ENCODE results near the gene DNMBP.
A peak's percentile ranks its signal among the peaks of the same experiment; 100 is the strongest.
"Not testable (repeated sequence)": the region's sequence is repeated elsewhere in the genome, so short reads cannot be mapped to it uniquely, and the experiment has no call there.

DNMBP gene

GRCh38 chr10:99995269-99995668 is 14.5 kb downstream of the DNMBP start:
- WGBS = 85% methylated on average over 3 of the region's 3 CpGs
- H3K14ac ChIP-seq (ENCODE audit: low read length in 2 of 2) = no peak overlapping the region
- H3K4me1 ChIP-seq (ENCODE audit: control insufficient read depth, insufficient read depth, low read depth, low read length) = peaks cover 12% of the 10 kb centered on the region
- peak overlapping the region in 1 of 2 experiments; percentile 59 for H3K4ac ChIP-seq (ENCODE audit: low read depth in 1 of 2, low read length in 2 of 2)
- DNase-seq = no peak
- no peak overlapping the region for H3K9ac ChIP-seq (ENCODE audit: low read length)
- H3K4me3 ChIP-seq (ENCODE audit: insufficient read depth in 1 of 2, low read depth in 1 of 2, low read length in 2 of 2) = no peak overlapping the region
- H3K27ac ChIP-seq (ENCODE audit: low read length, poor library complexity, severe bottlenecking) = no peak overlapping the region
- H2BK5ac ChIP-seq (ENCODE audit: low read depth, low read length, poor library complexity, severe bottlenecking) = no peak overlapping the region
- peaks cover 3 to 38% of the 10 kb centered on the region in 2 experiments for H3K36me3 ChIP-seq (ENCODE audit: control insufficient read depth in 1 of 2, insufficient read depth in 2 of 2, low read depth in 1 of 2, low read length in 2 of 2)
- no peak overlapping the region for H2BK15ac ChIP-seq (ENCODE audit: low read depth, poor library complexity, severe bottlenecking)
- H2BK12ac ChIP-seq (ENCODE audit: low read length in 2 of 2) = peak overlapping the region in 1 of 2 experiments; percentile 59
- no peaks in the 10 kb centered on the region for H3K9me3 ChIP-seq (ENCODE audit: control insufficient read depth, low read length)
- no peak overlapping the region for H2BK120ac ChIP-seq (ENCODE audit: low read depth, low read length)
- H3K79me1 ChIP-seq (replicated peaks; ENCODE audit: low read length, poor library complexity, severe bottlenecking) = no peaks in the 10 kb centered on the region
- no peak overlapping the region for H2AK5ac ChIP-seq (ENCODE audit: low read length, severe bottlenecking)
- H4K91ac ChIP-seq (ENCODE audit: low read length) = no peak overlapping the region
- H3K27me3 ChIP-seq (ENCODE audit: control insufficient read depth in 1 of 2, insufficient read depth in 1 of 2, low read length in 2 of 2) = no peaks in the 10 kb centered on the region
- no peak overlapping the region for H3K23ac ChIP-seq (ENCODE audit: low read length in 2 of 2)
- H4K8ac ChIP-seq (ENCODE audit: low read length) = no peak overlapping the region
- no peak overlapping the region for H2AFZ ChIP-seq (ENCODE audit: low read depth, low read length)
- peak overlapping the region in 1 of 2 experiments; percentile 7 for H3K18ac ChIP-seq (ENCODE audit: low read depth in 1 of 2, low read length in 2 of 2)
- H3K4me2 ChIP-seq (ENCODE audit: low read length, poor library complexity, severe bottlenecking) = no peak overlapping the region

DNA sequence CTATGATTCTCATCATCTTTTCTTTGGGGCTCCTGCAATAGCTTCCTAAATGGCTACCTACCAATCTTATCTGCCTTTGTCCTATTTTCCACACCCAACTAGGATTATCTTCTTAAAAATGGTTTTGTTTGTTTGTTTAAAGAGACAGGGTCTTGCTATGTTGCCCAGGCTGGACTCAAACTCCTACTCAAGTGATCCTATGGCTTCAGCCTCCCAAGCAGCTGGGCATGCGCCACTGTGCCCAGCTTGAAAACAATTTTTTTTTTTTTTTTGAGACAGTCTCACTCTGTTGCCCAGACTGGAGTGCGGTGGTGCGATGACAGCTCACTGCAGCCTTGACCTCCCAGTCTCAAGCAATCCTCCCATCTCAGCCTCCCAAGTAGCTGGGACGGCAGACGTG is 14.9 kb downstream of the DNMBP start:
- WGBS = 89% methylated on average over 5 of the region's 5 CpGs

GRCh38 chr10:99993701-99994689 is 15.8 kb downstream of the DNMBP start:
- Histone ChIP-seq H3K23ac (ENCODE audit: low read length in 2 of 2) (no peak overlapping the region), H2AK5ac (ENCODE audit: low read length, severe bottlenecking) (peak overlapping the region; percentile 81), H3K18ac (ENCODE audit: low read depth in 1 of 2, low read length in 2 of 2) (peak overlapping the region in 1 of 2 experiments; percentile 23), H3K79me1 (replicated peaks; ENCODE audit: low read length, poor library complexity, severe bottlenecking) (peaks cover 2% of the 10 kb centered on the region), H3K27ac (ENCODE audit: low read length, poor library complexity, severe bottlenecking) (no peak overlapping the region), H2BK15ac (ENCODE audit: low read depth, poor library complexity, severe bottlenecking) (no peak overlapping the region), H3K4me2 (ENCODE audit: low read length, poor library complexity, severe bottlenecking) (peak overlapping the region; percentile 18), H3K4ac (ENCODE audit: low read depth in 1 of 2, low read length in 2 of 2) (no peak overlapping the region), H3K36me3 (ENCODE audit: control insufficient read depth in 1 of 2, insufficient read depth in 2 of 2, low read depth in 1 of 2, low read length in 2 of 2) (peaks cover 3 to 30% of the 10 kb centered on the region in 2 experiments), H3K27me3 (ENCODE audit: control insufficient read depth in 1 of 2, insufficient read depth in 1 of 2, low read length in 2 of 2) (no peaks in the 10 kb centered on the region), H3K4me1 (ENCODE audit: control insufficient read depth, insufficient read depth, low read depth, low read length) (peaks cover 11% of the 10 kb centered on the region), H3K9me3 (ENCODE audit: control insufficient read depth, low read length) (no peaks in the 10 kb centered on the region), H2AFZ (ENCODE audit: low read depth, low read length) (no peak overlapping the region), H2BK5ac (ENCODE audit: low read depth, low read length, poor library complexity, severe bottlenecking) (no peak overlapping the region), H4K8ac (ENCODE audit: low read length) (no peak overlapping the region), H3K9ac (ENCODE audit: low read length) (peak overlapping the region; percentile 60), H4K91ac (ENCODE audit: low read length) (no peak overlapping the region), H2BK120ac (ENCODE audit: low read depth, low read length) (no peak overlapping the region), H2BK12ac (ENCODE audit: low read length in 2 of 2) (no peak overlapping the region), H3K14ac (ENCODE audit: low read length in 2 of 2) (no peak overlapping the region), H3K4me3 (ENCODE audit: insufficient read depth in 1 of 2, low read depth in 1 of 2, low read length in 2 of 2) (peak overlapping the region in 1 of 2 experiments; percentile 13)
- peak; percentile 98 for DNase-seq
- 19% methylated on average over 8 of the region's 8 CpGs for WGBS

More for the DNA sequence above, 14.9 kb downstream of the DNMBP start:
- H3K18ac ChIP-seq (ENCODE audit: low read depth in 1 of 2, low read length in 2 of 2) = peak overlapping the region in 1 of 2 experiments; percentile 50
- H3K4me2 ChIP-seq (ENCODE audit: low read length, poor library complexity, severe bottlenecking) = no peak overlapping the region
- H3K79me1 ChIP-seq (replicated peaks; ENCODE audit: low read length, poor library complexity, severe bottlenecking) = no peaks in the 10 kb centered on the region
- H3K14ac ChIP-seq (ENCODE audit: low read length in 2 of 2) = no peak overlapping the region
- peaks cover 3 to 34% of the 10 kb centered on the region in 2 experiments for H3K36me3 ChIP-seq (ENCODE audit: control insufficient read depth in 1 of 2, insufficient read depth in 2 of 2, low read depth in 1 of 2, low read length in 2 of 2)
- H3K23ac ChIP-seq (ENCODE audit: low read length in 2 of 2) = no peak overlapping the region
- no peak overlapping the region for H2BK15ac ChIP-seq (ENCODE audit: low read depth, poor library complexity, severe bottlenecking)
- no peak overlapping the region for H2BK120ac ChIP-seq (ENCODE audit: low read depth, low read length)
- no peaks in the 10 kb centered on the region for H3K9me3 ChIP-seq (ENCODE audit: control insufficient read depth, low read length)
- H3K4me1 ChIP-seq (ENCODE audit: control insufficient read depth, insufficient read depth, low read depth, low read length) = peaks cover 12% of the 10 kb centered on the region
- peak overlapping the region in 1 of 2 experiments; percentile 59 for H2BK12ac ChIP-seq (ENCODE audit: low read length in 2 of 2)
- no peak overlapping the region for H3K27ac ChIP-seq (ENCODE audit: low read length, poor library complexity, severe bottlenecking)
- no peak overlapping the region for H3K4me3 ChIP-seq (ENCODE audit: insufficient read depth in 1 of 2, low read depth in 1 of 2, low read length in 2 of 2)
- H2BK5ac ChIP-seq (ENCODE audit: low read depth, low read length, poor library complexity, severe bottlenecking) = no peak overlapping the region
- no peak for DNase-seq
- H3K27me3 ChIP-seq (ENCODE audit: control insufficient read depth in 1 of 2, insufficient read depth in 1 of 2, low read length in 2 of 2) = no peaks in the 10 kb centered on the region
- H3K4ac ChIP-seq (ENCODE audit: low read depth in 1 of 2, low read length in 2 of 2) = peak overlapping the region in 1 of 2 experiments; percentile 61
- no peak overlapping the region for H4K91ac ChIP-seq (ENCODE audit: low read length)
- no peak overlapping the region for H4K8ac ChIP-seq (ENCODE audit: low read length)
- peak overlapping the region; percentile 42 for H3K9ac ChIP-seq (ENCODE audit: low read length)
- H2AK5ac ChIP-seq (ENCODE audit: low read length, severe bottlenecking) = no peak overlapping the region
- no peak overlapping the region for H2AFZ ChIP-seq (ENCODE audit: low read depth, low read length)

GRCh38 chr10:99985637-99986036 is 24.1 kb downstream of the DNMBP start:
- not testable (repeated sequence) for H3K27me3 ChIP-seq (ENCODE audit: control insufficient read depth in 1 of 2, insufficient read depth in 1 of 2, low read length in 2 of 2); H3K9me3 ChIP-seq (ENCODE audit: control insufficient read depth, low read length); H3K4me3 ChIP-seq (ENCODE audit: insufficient read depth in 1 of 2, low read depth in 1 of 2, low read length in 2 of 2); H2BK5ac ChIP-seq (ENCODE audit: low read depth, low read length, poor library complexity, severe bottlenecking); H3K4me2 ChIP-seq (ENCODE audit: low read length, poor library complexity, severe bottlenecking); H3K23ac ChIP-seq (ENCODE audit: low read length in 2 of 2); H2BK12ac ChIP-seq (ENCODE audit: low read length in 2 of 2); H2BK120ac ChIP-seq (ENCODE audit: low read depth, low read length); H4K8ac ChIP-seq (ENCODE audit: low read length); H3K9ac ChIP-seq (ENCODE audit: low read length); H3K14ac ChIP-seq (ENCODE audit: low read length in 2 of 2); DNase-seq; H2BK15ac ChIP-seq (ENCODE audit: low read depth, poor library complexity, severe bottlenecking); H2AK5ac ChIP-seq (ENCODE audit: low read length, severe bottlenecking); H2AFZ ChIP-seq (ENCODE audit: low read depth, low read length); H3K4ac ChIP-seq (ENCODE audit: low read depth in 1 of 2, low read length in 2 of 2); H3K27ac ChIP-seq (ENCODE audit: low read length, poor library complexity, severe bottlenecking); H3K79me1 ChIP-seq (replicated peaks; ENCODE audit: low read length, poor library complexity, severe bottlenecking); H4K91ac ChIP-seq (ENCODE audit: low read length)
- H3K18ac ChIP-seq (ENCODE audit: low read depth in 1 of 2, low read length in 2 of 2) = peak overlapping the region in 1 of 2 experiments; percentile 29
- H3K36me3 ChIP-seq (ENCODE audit: control insufficient read depth in 1 of 2, insufficient read depth in 2 of 2, low read depth in 1 of 2, low read length in 2 of 2) = peaks cover 0 to 25% of the 10 kb centered on the region in 2 experiments
- H3K4me1 ChIP-seq (ENCODE audit: control insufficient read depth, insufficient read depth, low read depth, low read length) = peaks cover 19% of the 10 kb centered on the region
- 80% methylated on average over 5 of the region's 5 CpGs for WGBS

All from mesenchymal stem cell (in vitro differentiated cells and primary cell).